ENCODE measurements around the gene CLDN22. TPM values are rescaled to one million over a fixed set of nuclear protein-coding genes. Genes with fewer than 3 reads are reported as not detected.

CLDN22 gene
- total and polyA plus RNA-seq, 9 of the 15 experiments (the other 6 are each of a cell fraction or from before 2014, with no cell fraction given), result 0.21 TPM; not detected in 8

DNA sequence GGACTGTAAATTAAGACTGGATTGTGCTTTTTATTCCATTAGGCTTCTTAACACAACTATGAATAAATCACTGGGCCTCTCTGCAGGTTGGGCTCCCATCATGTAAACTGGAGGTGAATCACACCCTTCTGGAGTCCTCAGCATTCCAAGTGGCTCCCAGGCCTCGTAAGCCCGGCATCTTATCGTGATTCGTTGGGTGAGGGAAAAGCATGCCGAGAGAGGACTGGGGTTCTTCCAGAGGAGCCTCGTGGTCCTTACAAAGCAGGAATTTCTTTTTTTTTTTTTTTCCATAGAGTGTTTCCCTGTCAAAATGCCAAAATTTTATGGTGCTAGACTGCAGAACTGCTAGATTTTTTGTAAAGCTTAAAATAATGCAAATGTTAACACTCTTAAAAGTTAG lies 20.0 kb downstream of the CLDN22 start:
- no peaks in the 10 kb centered on the region for H3K9me1 ChIP-seq (ENCODE audit: control insufficient read depth, insufficient read depth, low read length)
- POLR2A ChIA-PET, result no interaction called here
- no peaks in the 10 kb centered on the region for H3K79me2 ChIP-seq (ENCODE audit: control insufficient read depth, insufficient read depth, low read length)
- H3K9me3 ChIP-seq (replicated peaks; ENCODE audit: control insufficient read depth, insufficient read depth, low read depth, low read length), result no peaks in the 10 kb centered on the region
- FAIRE-seq (no peak), DNase-seq (ENCODE audit: extremely low read depth in 1 of 4, low spot score in 3 of 4) (no peak), ATAC-seq (no peak)
- H3K36me3 ChIP-seq (ENCODE audit: control insufficient read depth, insufficient read depth, low read length), result peaks cover 8% of the 10 kb centered on the region; the same call in 1 of the 3 replicates
- no peak overlapping the region for H3K4me2 ChIP-seq (ENCODE audit: insufficient read depth, low read length)
- no peak overlapping the region for H3K4me3 ChIP-seq
- H3K9ac ChIP-seq (ENCODE audit: insufficient read depth in 1 of 2, low read depth in 2 of 2, low read length in 2 of 2), result no peak overlapping the region
- no peak overlapping the region for H3K27ac ChIP-seq (ENCODE audit: extremely low read depth, low read depth, low read length)
- in situ Hi-C loops (cut with MboI) (no loop called here), intact Hi-C loops (cut with micrococcal nuclease) (no loop called here)
- no peaks in the 10 kb centered on the region for H3K4me1 ChIP-seq (replicated peaks in 1 of 2; ENCODE audit: control insufficient read depth in 2 of 2, insufficient read depth in 2 of 2, low read length in 2 of 2)
- H2AFZ ChIP-seq (ENCODE audit: low read depth, low read length), result no peak overlapping the region
- H4K20me1 ChIP-seq (replicated peaks; ENCODE audit: control insufficient read depth, insufficient read depth, low read length), result no peaks in the 10 kb centered on the region
- WGBS (ENCODE audit: insufficient coverage, low coverage, missing lambda C conversion rate), result 86% methylated on average over 4 of the region's 6 CpGs
- CTCF ChIA-PET (ENCODE audit: low intra/inter-chr PET ratio), result no interaction called here
- no TSS peak for BruUV-seq (replicated peaks)
- no peaks in the 10 kb centered on the region for H3K27me3 ChIP-seq (ENCODE audit: control insufficient read depth in 2 of 2, insufficient read depth in 2 of 2, low read length in 2 of 2)
- no peak for TF ChIP-seq HMG20B (CRISPR knock-in tag; IDR thresholded peaks at IDR 0.05)
- no peak for TF ChIP-seq ZNF212 (CRISPR knock-in tag; IDR thresholded peaks at IDR 0.05)
- no peak for TF ChIP-seq MTA3 (IDR thresholded peaks at IDR 0.05; ENCODE audit: borderline replicate concordance)
- no peak for TF ChIP-seq FOXJ3 (CRISPR knock-in tag; IDR thresholded peaks at IDR 0.05)
- TF ChIP-seq ZNF77 (CRISPR knock-in tag; IDR thresholded peaks at IDR 0.05), result no peak
- TF ChIP-seq, protein P1, sequence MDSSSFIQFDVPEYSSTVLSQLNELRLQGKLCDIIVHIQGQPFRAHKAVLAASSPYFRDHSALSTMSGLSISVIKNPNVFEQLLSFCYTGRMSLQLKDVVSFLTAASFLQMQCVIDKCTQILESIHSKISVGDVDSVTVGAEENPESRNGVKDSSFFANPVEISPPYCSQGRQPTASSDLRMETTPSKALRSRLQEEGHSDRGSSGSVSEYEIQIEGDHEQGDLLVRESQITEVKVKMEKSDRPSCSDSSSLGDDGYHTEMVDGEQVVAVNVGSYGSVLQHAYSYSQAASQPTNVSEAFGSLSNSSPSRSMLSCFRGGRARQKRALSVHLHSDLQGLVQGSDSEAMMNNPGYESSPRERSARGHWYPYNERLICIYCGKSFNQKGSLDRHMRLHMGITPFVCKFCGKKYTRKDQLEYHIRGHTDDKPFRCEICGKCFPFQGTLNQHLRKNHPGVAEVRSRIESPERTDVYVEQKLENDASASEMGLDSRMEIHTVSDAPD (CRISPR knock-in tag; IDR thresholded peaks at IDR 0.05), result no peak
- TF ChIP-seq, protein P2, sequence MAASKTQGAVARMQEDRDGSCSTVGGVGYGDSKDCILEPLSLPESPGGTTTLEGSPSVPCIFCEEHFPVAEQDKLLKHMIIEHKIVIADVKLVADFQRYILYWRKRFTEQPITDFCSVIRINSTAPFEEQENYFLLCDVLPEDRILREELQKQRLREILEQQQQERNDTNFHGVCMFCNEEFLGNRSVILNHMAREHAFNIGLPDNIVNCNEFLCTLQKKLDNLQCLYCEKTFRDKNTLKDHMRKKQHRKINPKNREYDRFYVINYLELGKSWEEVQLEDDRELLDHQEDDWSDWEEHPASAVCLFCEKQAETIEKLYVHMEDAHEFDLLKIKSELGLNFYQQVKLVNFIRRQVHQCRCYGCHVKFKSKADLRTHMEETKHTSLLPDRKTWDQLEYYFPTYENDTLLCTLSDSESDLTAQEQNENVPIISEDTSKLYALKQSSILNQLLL (CRISPR knock-in tag; IDR thresholded peaks at IDR 0.05; ENCODE audit: borderline replicate concordance), result no peak
- no peak for TF ChIP-seq SRSF3 (IDR thresholded peaks at IDR 0.05; ENCODE audit: insufficient read depth, low read length)
- TF ChIP-seq, protein P3, sequence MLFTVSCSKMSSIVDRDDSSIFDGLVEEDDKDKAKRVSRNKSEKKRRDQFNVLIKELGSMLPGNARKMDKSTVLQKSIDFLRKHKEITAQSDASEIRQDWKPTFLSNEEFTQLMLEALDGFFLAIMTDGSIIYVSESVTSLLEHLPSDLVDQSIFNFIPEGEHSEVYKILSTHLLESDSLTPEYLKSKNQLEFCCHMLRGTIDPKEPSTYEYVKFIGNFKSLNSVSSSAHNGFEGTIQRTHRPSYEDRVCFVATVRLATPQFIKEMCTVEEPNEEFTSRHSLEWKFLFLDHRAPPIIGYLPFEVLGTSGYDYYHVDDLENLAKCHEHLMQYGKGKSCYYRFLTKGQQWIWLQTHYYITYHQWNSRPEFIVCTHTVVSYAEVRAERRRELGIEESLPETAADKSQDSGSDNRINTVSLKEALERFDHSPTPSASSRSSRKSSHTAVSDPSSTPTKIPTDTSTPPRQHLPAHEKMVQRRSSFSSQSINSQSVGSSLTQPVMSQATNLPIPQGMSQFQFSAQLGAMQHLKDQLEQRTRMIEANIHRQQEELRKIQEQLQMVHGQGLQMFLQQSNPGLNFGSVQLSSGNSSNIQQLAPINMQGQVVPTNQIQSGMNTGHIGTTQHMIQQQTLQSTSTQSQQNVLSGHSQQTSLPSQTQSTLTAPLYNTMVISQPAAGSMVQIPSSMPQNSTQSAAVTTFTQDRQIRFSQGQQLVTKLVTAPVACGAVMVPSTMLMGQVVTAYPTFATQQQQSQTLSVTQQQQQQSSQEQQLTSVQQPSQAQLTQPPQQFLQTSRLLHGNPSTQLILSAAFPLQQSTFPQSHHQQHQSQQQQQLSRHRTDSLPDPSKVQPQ (CRISPR knock-in tag; IDR thresholded peaks at IDR 0.05; ENCODE audit: borderline replicate concordance), result no peak
- no peak for TF ChIP-seq ZNF551 (CRISPR knock-in tag; IDR thresholded peaks at IDR 0.05)
- TF ChIP-seq MBD2 (IDR thresholded peaks at IDR 0.05; ENCODE audit: borderline replicate concordance, low read depth), result no peak
- TF ChIP-seq, protein P4, sequence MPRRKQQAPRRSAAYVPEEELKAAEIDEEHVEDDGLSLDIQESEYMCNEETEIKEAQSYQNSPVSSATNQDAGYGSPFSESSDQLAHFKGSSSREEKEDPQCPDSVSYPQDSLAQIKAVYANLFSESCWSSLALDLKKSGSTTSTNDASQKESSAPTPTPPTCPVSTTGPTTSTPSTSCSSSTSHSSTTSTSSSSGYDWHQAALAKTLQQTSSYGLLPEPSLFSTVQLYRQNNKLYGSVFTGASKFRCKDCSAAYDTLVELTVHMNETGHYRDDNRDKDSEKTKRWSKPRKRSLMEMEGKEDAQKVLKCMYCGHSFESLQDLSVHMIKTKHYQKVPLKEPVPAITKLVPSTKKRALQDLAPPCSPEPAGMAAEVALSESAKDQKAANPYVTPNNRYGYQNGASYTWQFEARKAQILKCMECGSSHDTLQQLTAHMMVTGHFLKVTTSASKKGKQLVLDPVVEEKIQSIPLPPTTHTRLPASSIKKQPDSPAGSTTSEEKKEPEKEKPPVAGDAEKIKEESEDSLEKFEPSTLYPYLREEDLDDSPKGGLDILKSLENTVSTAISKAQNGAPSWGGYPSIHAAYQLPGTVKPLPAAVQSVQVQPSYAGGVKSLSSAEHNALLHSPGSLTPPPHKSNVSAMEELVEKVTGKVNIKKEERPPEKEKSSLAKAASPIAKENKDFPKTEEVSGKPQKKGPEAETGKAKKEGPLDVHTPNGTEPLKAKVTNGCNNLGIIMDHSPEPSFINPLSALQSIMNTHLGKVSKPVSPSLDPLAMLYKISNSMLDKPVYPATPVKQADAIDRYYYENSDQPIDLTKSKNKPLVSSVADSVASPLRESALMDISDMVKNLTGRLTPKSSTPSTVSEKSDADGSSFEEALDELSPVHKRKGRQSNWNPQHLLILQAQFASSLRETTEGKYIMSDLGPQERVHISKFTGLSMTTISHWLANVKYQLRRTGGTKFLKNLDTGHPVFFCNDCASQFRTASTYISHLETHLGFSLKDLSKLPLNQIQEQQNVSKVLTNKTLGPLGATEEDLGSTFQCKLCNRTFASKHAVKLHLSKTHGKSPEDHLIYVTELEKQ (CRISPR knock-in tag; IDR thresholded peaks at IDR 0.05), result no peak
- no peak for TF ChIP-seq ZNF263 (CRISPR knock-in tag; IDR thresholded peaks at IDR 0.05; ENCODE audit: borderline replicate concordance)
- no peak for TF ChIP-seq ZFP36 (IDR thresholded peaks at IDR 0.05; ENCODE audit: low read depth, low read length, partially characterized antibody)
- TF ChIP-seq ZNF583 (CRISPR knock-in tag; IDR thresholded peaks at IDR 0.05), result no peak
- no peak for TF ChIP-seq ZNF57 (CRISPR knock-in tag; IDR thresholded peaks at IDR 0.05)

All from K562 (cell line).